ENCODE measurements around the gene HSD11B1.

HSD11B1 gene

GRCh38 chr1:209755926-209756614 is 51.4 kb downstream of the HSD11B1 start, which contains the start of gene TRAF3IP3:
TSS of gene TRAF3IP3 (plus strand) at chr1:209756053. CDS start at chr1:209760040, 3,987 bp downstream.
- peak; percentile 65 for DNase-seq (ENCODE audit: low read depth)

- DNase-seq (ENCODE audit: low read depth): no peak
These were observed 52.2 kb downstream of the HSD11B1 start for GRCh38 chr1:209756615-209757445.

GRCh38 chr1:209758400-209758799 is 53.8 kb downstream of the HSD11B1 start:
- no peak for DNase-seq (ENCODE audit: low read depth)

GRCh38 chr1:209759829-209760359 is 55.2 kb downstream of the HSD11B1 start:
- no peak for DNase-seq (ENCODE audit: low read depth)

- no peak for DNase-seq (ENCODE audit: low read depth)
These were observed 56.5 kb downstream of the HSD11B1 start for GRCh38 chr1:209761011-209761635.

GRCh38 chr1:209766051-209766450 is 61.4 kb downstream of the HSD11B1 start:
- no peak for DNase-seq (ENCODE audit: low read depth)

- DNase-seq (ENCODE audit: low read depth): no peak
These were observed 62.5 kb downstream of the HSD11B1 start for GRCh38 chr1:209767096-209767495.

- DNase-seq (ENCODE audit: low read depth): no peak
These were observed 63.1 kb downstream of the HSD11B1 start for GRCh38 chr1:209767706-209768105.

GRCh38 chr1:209768354-209768774 is 63.7 kb downstream of the HSD11B1 start:
- peak; percentile 63 for DNase-seq (ENCODE audit: low read depth)

GRCh38 chr1:209769171-209769904 is 64.7 kb downstream of the HSD11B1 start:
- DNase-seq (ENCODE audit: low read depth): peak; percentile 63

GRCh38 chr1:209769971-209770370 is 65.3 kb downstream of the HSD11B1 start:
- DNase-seq (ENCODE audit: low read depth): no peak

- no peak for DNase-seq (ENCODE audit: low read depth)
These were observed 66.2 kb downstream of the HSD11B1 start for GRCh38 chr1:209770636-209771415.

- DNase-seq (ENCODE audit: low read depth): no peak
These were observed 67.5 kb downstream of the HSD11B1 start for GRCh38 chr1:209772126-209772525.

- no peak for DNase-seq (ENCODE audit: low read depth)
These were observed 69.9 kb downstream of the HSD11B1 start for GRCh38 chr1:209774592-209774991.

- no peak for DNase-seq (ENCODE audit: low read depth)
These were observed 71.0 kb downstream of the HSD11B1 start for GRCh38 chr1:209775678-209776077.

- DNase-seq (ENCODE audit: low read depth): no peak
These were observed 72.9 kb downstream of the HSD11B1 start for GRCh38 chr1:209777587-209777986.

GRCh38 chr1:209778102-209778501 is 73.5 kb downstream of the HSD11B1 start:
- DNase-seq (ENCODE audit: low read depth): no peak

GRCh38 chr1:209780268-209780667 is 75.6 kb downstream of the HSD11B1 start:
- DNase-seq (ENCODE audit: low read depth): no peak

- DNase-seq (ENCODE audit: low read depth): no peak
These were observed 78.7 kb downstream of the HSD11B1 start for GRCh38 chr1:209783386-209783785.

All from activated T-helper 1 cell treated with Interleukin-2 at 50 U/mL for 16 hours (primary cell).